Kidney (tissue), 14 donors: ENCODE data around the gene ASIP. TPM values are rescaled to one million over a fixed set of nuclear protein-coding genes. Genes with fewer than 3 reads are reported as not detected.
"Not testable (repeated sequence)": the region's sequence is repeated elsewhere in the genome, so short reads cannot be mapped to it uniquely, and the experiment has no call there.

Experiments used
- DNase-seq, 5 donors: peaks; one replicate each; pipeline ENCODE4 v3.0.0-alpha.2; 2013 to 2020
- FAIRE-seq: peaks from 2 replicates; lab custom pipeline; 2012; peaks lifted over from hg19 to GRCh38; lab: Jason Lieb, UNC
- H3K27ac ChIP-seq, 2 donors: one replicate each; pipeline ENCODE4 v1.7.0; 2013; ENCODE audit warnings: low read depth in 2 of 2, low read length in 2 of 2, inconsistent platforms in 1 of 2
- H3K27me3 ChIP-seq: one replicate; pipeline ENCODE4 v1.7.1; 2013; ENCODE audit warnings: low read length, inconsistent platforms; ENCODE audit not compliant: control insufficient read depth, insufficient read depth
- H3K36me3 ChIP-seq, 3 donors: one replicate each; pipeline versions ENCODE4 v1.7.0 to v1.7.1; 2013; ENCODE audit warnings: low read length in 3 of 3, control low read depth in 1 of 3, inconsistent platforms in 1 of 3; ENCODE audit not compliant: insufficient read depth in 3 of 3, control insufficient read depth in 2 of 3
- H3K4me1 ChIP-seq, 3 donors: one replicate each; pipeline versions ENCODE4 v1.7.0 to v1.7.1; 2013; ENCODE audit warnings: low read length in 3 of 3, inconsistent platforms in 1 of 3, low read depth in 1 of 3; ENCODE audit not compliant: control insufficient read depth in 2 of 3, insufficient read depth in 2 of 3
- H3K4me3 ChIP-seq, 3 donors: one replicate each; pipeline versions ENCODE4 v1.7.0 to v1.8.1; 2013; ENCODE audit warnings: low read length in 3 of 3, control low read depth in 1 of 3, inconsistent platforms in 1 of 3
- H3K9ac ChIP-seq, 3 donors: one replicate each; pipeline versions ENCODE4 v1.7.0 to v1.7.1; 2013; ENCODE audit warnings: low read length in 3 of 3, control low read depth in 1 of 3, inconsistent platforms in 1 of 3
- H3K9me3 ChIP-seq, 3 donors: one replicate each; pipeline versions ENCODE4 v1.7.0 to v1.7.1; 2013; ENCODE audit warnings: low read length in 3 of 3, control low read depth in 1 of 3, inconsistent platforms in 1 of 3; ENCODE audit not compliant: control insufficient read depth in 2 of 3, insufficient read depth in 1 of 3
- CTCF ChIP-seq: IDR thresholded peaks from 3 replicates; pipeline ENCODE4 v1.5.1; 2012; ENCODE audit warnings: mild to moderate bottlenecking, moderate library complexity, borderline replicate concordance; ENCODE audit not compliant: insufficient read depth; ENCODE audit errors: extremely low read depth
- intact Hi-C: fragments of 100-400 bp; cut with DNase I; formaldehyde crosslinking; loops from one replicate; pipeline ENCODE4 v1.11.1; 2022
- polyA plus RNA-seq: library from polyadenylated mRNA; stranded (reverse); fragments of 350-450 nt; fragmentation: Illumina TruSeq; extraction: RNeasy Lipid Tissue Mini Kit (QIAGEN cat#74804); gene quantifications from one replicate; pipeline ENCODE4 v1.2.3, GENCODE V29; 2014; ENCODE audit warnings: low read depth, low replicate concordance; ENCODE audit not compliant: insufficient read depth
- total RNA-seq: library from RNA; stranded (reverse); fragmentation: NEBNext Ultra II Directional; extraction: Animal tissue kit (Norgen Biotek cat#: 25700); gene quantifications from one replicate; pipeline ENCODE4 v1.2.1, GENCODE V29; 2021
- donor health status: control.
- donor health status: control.
- donor health status: control.
- donor health status: control.
- donor health status: control.
- donor health status: DM: yes; HTN: yes; CAD: no.
- donor health status: Normal renal cell carcinoma (clear cell type).

Gene ASIP
- total and polyA plus RNA-seq, 2 donors from 2014 or later: 0.84 TPM; not detected in 1

GRCh38 chr20:34262488-34263288 is 21.5 kb downstream of the ASIP start:
- intact Hi-C loops: no loop called here
- no peak for FAIRE-seq
- Histone ChIP-seq H3K36me3 (no peaks in the 10 kb centered on the region), H3K9ac (peak overlapping the region in 1 of 3 donors; percentile 15), H3K27ac (peak overlapping the region in 1 of 2 donors; percentile 3), H3K4me3 (peak overlapping the region in 2 of 3 donors; percentile 8 to 9), H3K9me3 (no peaks in the 10 kb centered on the region), H3K4me1 (peaks cover 0 to 5% (median 0%) of the 10 kb centered on the region in 3 donors), H3K27me3 (no peaks in the 10 kb centered on the region)
- no peak for DNase-seq
- no peak for TF ChIP-seq CTCF

GRCh38 chr20:34263468-34263867 is 22.2 kb downstream of the ASIP start:
- intact Hi-C loops, DNase-seq, H3K27me3 ChIP-seq, H3K4me1 ChIP-seq, FAIRE-seq, H3K27ac ChIP-seq, H3K9me3 ChIP-seq, H3K9ac ChIP-seq, H3K4me3 ChIP-seq, H3K36me3 ChIP-seq: not testable (repeated sequence)

- no peaks in the 10 kb centered on the region for H3K36me3 ChIP-seq
- no peaks in the 10 kb centered on the region for H3K9me3 ChIP-seq
- FAIRE-seq: no peak
- H3K27ac ChIP-seq: no peak overlapping the region
- no peaks in the 10 kb centered on the region for H3K27me3 ChIP-seq
- intact Hi-C loops: no loop called here
- no peak for DNase-seq
- no peak for TF ChIP-seq CTCF
- H3K4me1 ChIP-seq: peaks cover 0 to 5% (median 0%) of the 10 kb centered on the region in 3 donors
- no peak overlapping the region for H3K4me3 ChIP-seq
- H3K9ac ChIP-seq: no peak overlapping the region
Measured at GRCh38 chr20:34264141-34264540, 22.9 kb downstream of the ASIP start.

GRCh38 chr20:34268145-34268544 is 26.9 kb downstream of the ASIP start:
- Histone ChIP-seq H3K9ac (no peak overlapping the region), H3K27ac (no peak overlapping the region), H3K36me3 (no peaks in the 10 kb centered on the region), H3K9me3 (no peaks in the 10 kb centered on the region), H3K4me3 (no peak overlapping the region), H3K27me3 (no peaks in the 10 kb centered on the region), H3K4me1 (no peaks in the 10 kb centered on the region)
- no peak for TF ChIP-seq CTCF
- intact Hi-C loops: no loop called here
- FAIRE-seq (no peak), DNase-seq (no peak)
